Measurements from ENCODE around the gene CMAS.

The CMAS gene

GRCh38 chr12:22101749-22102243, 55.8 kb downstream of the CMAS start:
- no peak overlapping the region for H3K4me3 ChIP-seq (ENCODE audit: control insufficient read depth, low read depth, low read length)
- no peak for TF ChIP-seq CTCF (conservative IDR thresholded peaks at IDR 0.05; ENCODE audit: control insufficient read depth, insufficient read depth, low read depth, low read length)
- peak; percentile 94 for DNase-seq (ENCODE audit: low read depth)

- TF ChIP-seq CTCF (conservative IDR thresholded peaks at IDR 0.05; ENCODE audit: control insufficient read depth, insufficient read depth, low read depth, low read length) = no peak
- no peak overlapping the region for H3K4me3 ChIP-seq (ENCODE audit: control insufficient read depth, low read depth, low read length)
- DNase-seq (ENCODE audit: low read depth) = no peak
Measured at GRCh38 chr12:22103418-22103817, 57.4 kb downstream of the CMAS start.

- TF ChIP-seq CTCF (conservative IDR thresholded peaks at IDR 0.05; ENCODE audit: control insufficient read depth, insufficient read depth, low read depth, low read length) = no peak
- no peak overlapping the region for H3K4me3 ChIP-seq (ENCODE audit: control insufficient read depth, low read depth, low read length)
- DNase-seq (ENCODE audit: low read depth) = peak; percentile 20
Measured at GRCh38 chr12:22105542-22105941, 59.5 kb downstream of the CMAS start.

- H3K4me3 ChIP-seq (ENCODE audit: control insufficient read depth, low read depth, low read length) = no peak overlapping the region
- no peak for DNase-seq (ENCODE audit: low read depth)
- TF ChIP-seq CTCF (conservative IDR thresholded peaks at IDR 0.05; ENCODE audit: control insufficient read depth, insufficient read depth, low read depth, low read length) = no peak
Measured at GRCh38 chr12:22110176-22110575, 64.2 kb downstream of the CMAS start.
